Lower leg skin (tissue), 4 donors: Measurements from ENCODE around the gene PREX1. TPM values are rescaled to one million over a fixed set of nuclear protein-coding genes. Genes with fewer than 3 reads are reported as not detected.

Experiments used
- DNase-seq, 2 donors: peaks; one replicate each; pipeline ENCODE4 v3.0.0-alpha.2; 2019; ENCODE audit warnings: low spot score in 2 of 2
- H3K4me3 ChIP-seq: fragments of 200-600 bp; sonication (generic); 2 replicates; pipeline ENCODE4 v1.5.1; 2017; ENCODE audit warnings: mild to moderate bottlenecking, low read depth; ENCODE audit not compliant: poor library complexity, severe bottlenecking
- POLR2A ChIP-seq, 2 donors: fragments of 450-650 bp; IDR thresholded peaks; one replicate each; pipeline ENCODE4 v1.6.1; 2016 to 2017; ENCODE audit warnings: antibody characterized with exemption in 2 of 2, mild to moderate bottlenecking in 1 of 2, moderate library complexity in 1 of 2
- WGBS, 2 donors: methylation state at CpG; one replicate each; pipeline ENCODE4 v1.1.5; 2018; 5-methylcytosine and 5-hydroxymethylcytosine counted together
- intact Hi-C: fragments of 100-400 bp; cut with DNase I; formaldehyde crosslinking; loops from one replicate; pipeline ENCODE4 v1.15.0; 2023; ENCODE audit warnings: low total_unique reads
- total RNA-seq, 4 donors: library from RNA; depleted of rRNA; stranded (reverse); fragments of >200 nt; gene quantifications; one replicate each; pipeline ENCODE4 v1.1.0, GENCODE V29; 2016
- TF ChIP-seq, protein P1 (sequence below), 3 donors: fragments of 450-650 bp; IDR thresholded peaks; one replicate each; pipeline ENCODE4 v1.5.1; 2016; ENCODE audit warnings: antibody characterized with exemption in 3 of 3, mild to moderate bottlenecking in 3 of 3, moderate library complexity in 2 of 3

Gene PREX1
- total RNA-seq, 4 donors from 2014 or later, result 5.4 to 18.6 (median 7.9) TPM

DNA sequence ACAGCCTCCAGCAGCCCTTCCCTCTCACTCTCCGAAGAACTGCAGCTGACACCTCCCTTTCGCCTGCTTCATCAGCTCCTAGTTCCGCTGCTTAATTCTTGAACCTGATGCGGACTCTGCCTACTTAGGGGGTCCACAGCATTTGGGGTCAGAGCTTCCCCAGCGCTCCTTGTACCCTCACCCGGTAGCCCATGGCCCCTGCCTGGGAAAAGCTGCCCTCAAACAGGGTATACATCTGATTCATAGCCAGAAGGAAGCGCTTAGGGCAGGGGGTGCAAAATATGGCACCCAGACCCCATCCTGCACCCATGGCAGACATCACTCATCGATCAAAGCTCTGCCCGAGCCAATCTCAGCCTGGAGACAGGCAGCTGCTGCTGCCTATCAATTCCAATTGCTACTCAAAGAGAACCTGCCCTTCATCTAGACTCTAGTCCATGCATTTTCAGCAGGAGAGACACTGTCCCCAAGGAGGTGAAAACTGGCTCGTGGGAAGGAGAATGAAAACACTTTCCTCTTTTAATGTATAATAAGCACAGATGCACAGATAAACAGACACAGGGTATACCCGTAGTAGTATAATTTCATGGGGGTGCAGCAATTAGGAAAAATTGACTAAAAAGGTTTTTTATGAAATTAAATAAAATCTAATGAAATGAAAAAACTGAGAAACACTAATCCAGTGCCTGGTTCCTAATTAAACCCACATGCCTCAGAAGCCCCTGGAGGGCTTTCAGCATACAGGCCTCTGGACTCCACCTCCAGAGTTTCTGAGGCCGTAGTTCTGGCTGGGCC is 194.8 kb downstream of the PREX1 start:
- DNase-seq, result no peak
- no peak for TF ChIP-seq POLR2A (IDR thresholded peaks at IDR 0.05)
- TF ChIP-seq, protein P1, sequence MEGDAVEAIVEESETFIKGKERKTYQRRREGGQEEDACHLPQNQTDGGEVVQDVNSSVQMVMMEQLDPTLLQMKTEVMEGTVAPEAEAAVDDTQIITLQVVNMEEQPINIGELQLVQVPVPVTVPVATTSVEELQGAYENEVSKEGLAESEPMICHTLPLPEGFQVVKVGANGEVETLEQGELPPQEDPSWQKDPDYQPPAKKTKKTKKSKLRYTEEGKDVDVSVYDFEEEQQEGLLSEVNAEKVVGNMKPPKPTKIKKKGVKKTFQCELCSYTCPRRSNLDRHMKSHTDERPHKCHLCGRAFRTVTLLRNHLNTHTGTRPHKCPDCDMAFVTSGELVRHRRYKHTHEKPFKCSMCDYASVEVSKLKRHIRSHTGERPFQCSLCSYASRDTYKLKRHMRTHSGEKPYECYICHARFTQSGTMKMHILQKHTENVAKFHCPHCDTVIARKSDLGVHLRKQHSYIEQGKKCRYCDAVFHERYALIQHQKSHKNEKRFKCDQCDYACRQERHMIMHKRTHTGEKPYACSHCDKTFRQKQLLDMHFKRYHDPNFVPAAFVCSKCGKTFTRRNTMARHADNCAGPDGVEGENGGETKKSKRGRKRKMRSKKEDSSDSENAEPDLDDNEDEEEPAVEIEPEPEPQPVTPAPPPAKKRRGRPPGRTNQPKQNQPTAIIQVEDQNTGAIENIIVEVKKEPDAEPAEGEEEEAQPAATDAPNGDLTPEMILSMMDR (IDR thresholded peaks at IDR 0.05), result no peak

DNA sequence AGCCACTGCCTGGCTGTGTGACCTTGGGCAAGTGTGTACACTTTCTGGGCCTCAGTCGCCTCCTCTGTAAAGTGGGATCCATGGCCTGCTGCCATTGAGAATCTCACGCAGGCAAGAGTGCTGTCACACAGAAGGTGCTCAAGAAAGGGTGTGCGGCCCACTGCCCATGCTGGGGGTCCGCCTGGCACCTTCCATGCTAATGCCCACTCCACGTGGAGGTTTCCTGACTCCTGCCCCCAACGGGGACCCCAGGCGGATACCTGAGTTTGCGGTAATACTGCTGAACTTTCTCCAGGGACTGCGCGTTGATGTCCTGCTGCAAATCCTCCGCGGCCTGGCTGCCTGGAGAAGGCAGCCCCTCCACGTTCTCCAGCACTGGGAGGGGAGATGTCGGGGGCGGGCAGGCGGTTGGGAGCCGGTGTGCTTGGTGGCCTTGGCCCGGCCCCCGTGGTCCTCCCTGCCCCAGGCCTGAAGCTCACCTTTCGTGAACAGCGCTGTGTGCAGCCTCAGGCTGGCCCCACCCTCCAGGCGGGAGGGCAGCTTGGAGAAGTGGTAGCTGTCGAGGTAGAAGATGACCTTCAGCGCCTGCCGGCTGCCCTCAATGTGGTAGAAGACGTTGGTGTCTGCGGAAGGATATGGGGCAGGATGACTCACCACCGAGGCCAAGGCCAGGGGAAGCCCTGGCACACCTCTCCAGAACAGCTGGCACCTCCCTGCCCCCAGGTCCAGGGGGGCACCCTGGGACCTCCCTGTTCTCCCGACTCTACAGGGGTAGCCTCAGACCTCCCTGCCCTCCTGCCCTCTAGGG is 195.6 kb downstream of the PREX1 start:
- DNase-seq, result no peak
- intact Hi-C loops, result no loop called here
- whole genome bisulfite sequencing, 2 donors, result 77 to 79% methylated on average over 17 to 18 of the region's 29 CpGs
- H3K4me3 ChIP-seq, result no peak overlapping the region
- TF ChIP-seq, protein P1 (IDR thresholded peaks at IDR 0.05), result no peak
- TF ChIP-seq POLR2A (IDR thresholded peaks at IDR 0.05), result no peak

More for the DNA sequence above, 194.8 kb downstream of the PREX1 start:
- WGBS, 2 donors, result 78 to 92% methylated on average over 12 of the region's 12 CpGs
- intact Hi-C loops, result no loop called here
- H3K4me3 ChIP-seq, result no peak overlapping the region

DNA sequence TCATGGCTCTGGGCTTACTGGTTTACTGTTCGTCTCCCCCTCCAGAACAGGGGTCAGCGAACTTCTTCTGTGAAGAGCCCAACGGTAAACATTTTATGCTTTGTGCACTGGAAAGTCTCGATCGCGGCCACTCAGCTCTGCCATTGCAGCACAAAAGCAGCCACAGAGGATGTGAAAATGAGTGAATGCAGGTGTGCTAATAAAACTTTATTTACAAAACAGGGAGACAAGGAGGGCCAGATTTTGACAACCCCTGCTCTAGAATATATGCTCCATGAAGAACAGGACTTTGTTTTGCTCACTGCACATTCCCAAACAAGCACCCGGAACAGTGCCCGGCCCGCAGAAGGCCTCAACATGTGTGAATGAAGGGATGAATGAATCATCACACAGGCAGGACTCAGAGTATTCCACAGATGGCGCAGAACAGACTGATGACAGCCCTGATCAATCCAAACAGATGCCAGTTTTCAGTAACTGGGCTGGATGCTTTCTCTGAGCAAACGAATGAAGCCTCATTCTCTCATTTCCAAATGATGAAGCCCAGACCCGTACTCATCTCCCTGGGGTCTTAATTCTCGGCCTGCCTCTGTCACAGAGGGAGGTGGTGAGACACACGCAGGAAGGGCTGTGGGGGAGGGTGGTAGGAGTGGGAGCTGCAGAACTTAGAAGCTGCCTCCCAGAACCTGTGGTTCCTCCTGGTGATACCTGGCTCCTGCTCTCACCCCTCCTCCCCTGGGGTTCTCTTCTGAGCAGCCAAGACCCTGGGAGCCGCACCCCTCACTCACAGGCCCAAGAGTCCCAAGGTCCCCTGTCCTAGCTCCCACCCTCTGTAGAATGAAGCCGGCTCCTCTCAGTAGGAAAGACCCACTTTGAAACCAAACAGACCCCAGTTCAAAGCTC is 196.4 kb downstream of the PREX1 start:
- TF ChIP-seq, protein P1 (IDR thresholded peaks at IDR 0.05), result no peak
- TF ChIP-seq POLR2A (IDR thresholded peaks at IDR 0.05), result no peak
- no peak overlapping the region for H3K4me3 ChIP-seq
- 80 to 86% methylated on average over 16 of the region's 16 CpGs for WGBS, 2 donors
- intact Hi-C loops, result no loop called here
- DNase-seq, result no peak

DNA sequence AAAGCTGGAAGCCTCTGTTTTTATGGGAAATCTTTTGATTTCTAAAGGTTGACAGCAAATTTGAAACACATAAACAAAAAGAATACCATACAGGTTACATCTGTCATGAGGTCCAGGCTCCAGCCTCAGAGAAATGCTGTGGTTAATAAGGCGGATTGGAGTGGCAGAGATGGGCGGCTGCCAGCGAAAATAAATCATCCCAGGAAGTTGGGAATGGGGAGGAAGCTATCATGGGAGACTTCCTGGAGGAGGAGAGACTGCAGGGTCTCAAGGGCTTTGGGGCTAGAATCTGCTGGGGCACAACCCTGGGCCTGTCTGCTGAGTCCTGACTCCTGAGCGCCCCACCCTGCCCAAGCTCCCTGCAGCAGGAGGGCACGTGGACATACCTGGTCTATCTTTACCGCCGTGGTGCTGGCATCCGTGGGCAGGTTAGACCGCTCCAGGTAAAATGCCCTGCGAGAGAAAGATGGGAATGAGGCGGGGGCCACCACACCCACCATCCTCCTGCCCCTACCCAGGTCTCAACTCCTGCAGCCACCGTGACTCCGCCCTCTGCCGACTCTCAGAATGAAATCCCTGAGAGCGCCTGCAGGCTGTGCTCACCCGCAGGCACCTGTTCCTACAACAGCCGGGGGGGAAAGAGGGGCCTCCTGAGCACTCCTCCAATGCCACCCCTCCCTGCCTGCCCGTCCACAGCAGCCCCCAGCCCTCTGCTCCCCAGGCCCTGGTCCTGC is 197.3 kb downstream of the PREX1 start:
- no peak overlapping the region for H3K4me3 ChIP-seq
- TF ChIP-seq, protein P1 (IDR thresholded peaks at IDR 0.05), result no peak
- TF ChIP-seq POLR2A (IDR thresholded peaks at IDR 0.05), result no peak
- WGBS, 2 donors, result 76 to 79% methylated on average over 18 of the region's 18 CpGs
- no peak for DNase-seq
- intact Hi-C loops, result no loop called here

DNA sequence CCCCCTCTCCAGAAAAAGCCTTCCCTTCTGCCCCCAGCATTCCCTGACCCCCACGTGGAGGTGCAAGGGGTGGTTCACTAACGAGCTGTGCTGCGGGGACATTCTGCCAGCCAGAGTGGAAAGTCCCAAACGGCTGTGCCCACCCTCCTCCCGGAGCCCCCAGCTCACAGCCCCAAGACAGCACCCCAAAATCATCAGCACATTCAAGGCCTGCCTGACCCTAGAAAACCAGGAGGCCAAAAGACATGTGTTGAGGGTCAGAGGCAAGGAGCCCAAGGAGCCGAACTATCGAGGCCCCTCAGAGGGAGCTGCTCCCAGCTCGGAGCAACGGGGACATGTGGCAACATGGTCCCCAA is 197.9 kb downstream of the PREX1 start:
- intact Hi-C loops, result no loop called here
- TF ChIP-seq, protein P1 (IDR thresholded peaks at IDR 0.05), result no peak
- TF ChIP-seq POLR2A (IDR thresholded peaks at IDR 0.05), result no peak
- no peak for DNase-seq
- no peak overlapping the region for H3K4me3 ChIP-seq
- WGBS, 2 donors, result 70 to 77% methylated on average over 9 of the region's 9 CpGs
